OCI-M1 (cell line): ENCODE measurements around the gene CYP1B1.
"Not testable (repeated sequence)": the region's sequence is repeated elsewhere in the genome, so short reads cannot be mapped to it uniquely, and the experiment has no call there.

ENCODE experiments used
- DNase-seq: peaks from one replicate; lab custom pipeline; 2025; lab: John Stamatoyannopoulos, UW

The CYP1B1 gene

GRCh38 chr2:38032946-38033345, 43.0 kb downstream of the CYP1B1 start:
- peak; percentile 9 for DNase-seq

GRCh38 chr2:38030635-38031355, 45.2 kb downstream of the CYP1B1 start:
- DNase-seq, result no peak

- no peak for DNase-seq
Observed at GRCh38 chr2:38029512-38029911, 46.4 kb downstream of the CYP1B1 start.

- DNase-seq, result no peak
Observed at GRCh38 chr2:38028829-38029228, 47.1 kb downstream of the CYP1B1 start.

- no peak for DNase-seq
Observed at GRCh38 chr2:38026846-38027245, 49.1 kb downstream of the CYP1B1 start.

- no peak for DNase-seq
Observed at GRCh38 chr2:38021589-38021988, 54.4 kb downstream of the CYP1B1 start.

- not testable (repeated sequence) for DNase-seq
Observed at GRCh38 chr2:38020359-38021069, 55.4 kb downstream of the CYP1B1 start.

GRCh38 chr2:38017836-38018235, 58.1 kb downstream of the CYP1B1 start:
- no peak for DNase-seq
